GM23338 (cell line): ENCODE results near the gene DAPK2. TPM values are rescaled to one million over a fixed set of nuclear protein-coding genes. Genes with fewer than 3 reads are reported as not detected.

ENCODE experiments used
- ATAC-seq: fragments of 200-7000 bp; cut with Tn5 transposase; 3 replicates; pipeline ENCODE4 v1.9.1; 2020
- DNase-seq: peaks from one replicate; pipeline ENCODE4 v3.0.0-alpha.2; 2015; ENCODE audit warnings: low spot score
- H2AFZ ChIP-seq: fragments of 200-600 bp; sonication (generic); 2 replicates; pipeline ENCODE4 v1.8.0; 2016; ENCODE audit warnings: antibody characterized with exemption, mild to moderate bottlenecking, moderate library complexity
- H3F3A ChIP-seq: fragments of 200-600 bp; sonication (generic); replicated peaks from 2 replicates; pipeline ENCODE4 v1.8.0; 2017; ENCODE audit warnings: antibody characterized with exemption, mixed run types, low read depth
- H3K27ac ChIP-seq: fragments of 200-600 bp; sonication (generic); 2 replicates; pipeline ENCODE4 v1.6.1; 2016; ENCODE audit warnings: low read depth
- H3K27me3 ChIP-seq: fragments of 200-600 bp; sonication (generic); 2 replicates; pipeline ENCODE4 v1.8.0; 2016; ENCODE audit warnings: mild to moderate bottlenecking, mixed run types, moderate library complexity; ENCODE audit not compliant: insufficient read depth
- H3K36me3 ChIP-seq: fragments of 200-600 bp; sonication (generic); 2 replicates; pipeline ENCODE4 v1.8.0; 2016; ENCODE audit warnings: mild to moderate bottlenecking; ENCODE audit not compliant: insufficient read depth
- H3K4me1 ChIP-seq: fragments of 200-600 bp; sonication (generic); 2 replicates; pipeline ENCODE4 v1.8.0; 2016; ENCODE audit warnings: mild to moderate bottlenecking, moderate library complexity; ENCODE audit not compliant: insufficient read depth
- H3K4me2 ChIP-seq: fragments of 200-600 bp; sonication (generic); 2 replicates; pipeline ENCODE4 v1.7.1; 2017; ENCODE audit warnings: mixed run types
- H3K4me3 ChIP-seq: fragments of 200-600 bp; sonication (generic); 2 replicates; pipeline ENCODE4 v1.6.1; 2016; ENCODE audit warnings: mixed run types
- H3K79me2 ChIP-seq: fragments of 200-600 bp; sonication (generic); replicated peaks from 2 replicates; pipeline ENCODE4 v1.8.0; 2017; ENCODE audit warnings: mild to moderate bottlenecking; ENCODE audit not compliant: insufficient read depth
- H3K9me2 ChIP-seq: fragments of 200-600 bp; sonication (generic); 2 replicates; pipeline ENCODE4 v1.8.0; 2017; ENCODE audit not compliant: insufficient read depth
- H4K20me1 ChIP-seq: fragments of 200-600 bp; sonication (generic); replicated peaks from 2 replicates; pipeline ENCODE4 v1.8.0; 2017; ENCODE audit warnings: mild to moderate bottlenecking; ENCODE audit not compliant: insufficient read depth
- H3K27ac Mint-ChIP-seq: 2 replicates; pipeline ENCODE4 v1.8.0; 2020; ENCODE audit warnings: inconsistent platforms, mild to moderate bottlenecking, moderate library complexity, mixed read lengths
- H3K27me3 Mint-ChIP-seq: 3 replicates; pipeline ENCODE4 v1.8.0; 2022; ENCODE audit warnings: low read depth, mild to moderate bottlenecking, moderate library complexity, mixed read lengths, inconsistent platforms; ENCODE audit not compliant: insufficient read depth, poor library complexity
- H3K36me3 Mint-ChIP-seq: 3 replicates; pipeline ENCODE4 v1.8.0; 2021; ENCODE audit warnings: low read depth, mild to moderate bottlenecking, inconsistent platforms, moderate library complexity, mixed read lengths
- H3K4me1 Mint-ChIP-seq: 3 replicates; pipeline ENCODE4 v1.8.0; 2020; ENCODE audit warnings: mild to moderate bottlenecking, inconsistent platforms, mixed read lengths
- H3K4me3 Mint-ChIP-seq: 3 replicates; pipeline ENCODE4 v1.8.0; 2021; ENCODE audit warnings: moderate library complexity, mild to moderate bottlenecking, inconsistent platforms, mixed read lengths
- H3K9me3 Mint-ChIP-seq: 3 replicates; pipeline ENCODE4 v1.8.0; 2020; ENCODE audit warnings: moderate library complexity, mild to moderate bottlenecking, inconsistent platforms, mixed read lengths
- CREB1 ChIP-seq: fragments of 250-450 bp; sonication (Bioruptor Pico); IDR thresholded peaks from 2 replicates; pipeline ENCODE4 v1.5.0; 2020; ENCODE audit warnings: low read depth, mild to moderate bottlenecking, moderate library complexity
- CTCF ChIP-seq, 2 experiments: fragments of 200-600 bp in 1 of 2; sonication (generic) in 1 of 2; conservative IDR thresholded peaks; 2 replicates each; pipeline versions ENCODE4 v1.5.1 to v1.6.1; 2016 to 2017; ENCODE audit warnings: antibody characterized with exemption in 2 of 2, low read depth in 2 of 2, mild to moderate bottlenecking in 2 of 2, moderate library complexity in 1 of 2
- EZH2 ChIP-seq: fragments of 200-600 bp; sonication (generic); IDR thresholded peaks from one replicate; pipeline ENCODE4 v1.8.0; 2017; ENCODE audit warnings: antibody characterized with exemption, mild to moderate bottlenecking, low read depth; ENCODE audit not compliant: unreplicated experiment
- EZH2phosphoT487 ChIP-seq: fragments of 200-600 bp; sonication (generic); IDR thresholded peaks from one replicate; pipeline ENCODE4 v1.8.1; 2018; ENCODE audit warnings: antibody characterized with exemption; ENCODE audit not compliant: unreplicated experiment
- JUNB ChIP-seq: IDR thresholded peaks from one replicate; pipeline ENCODE4 v1.6.1; 2016; ENCODE audit warnings: antibody characterized with exemption; ENCODE audit not compliant: unreplicated experiment
- NANOG ChIP-seq: IDR thresholded peaks from 2 replicates; pipeline ENCODE4 v1.6.1; 2016; ENCODE audit warnings: antibody characterized with exemption, borderline replicate concordance
- POLR2AphosphoS5 ChIP-seq: IDR thresholded peaks from 2 replicates; pipeline ENCODE4 v1.6.1; 2016; ENCODE audit warnings: antibody characterized with exemption, low read depth
- REST ChIP-seq: IDR thresholded peaks from one replicate; pipeline ENCODE4 v1.6.1; 2018; ENCODE audit warnings: antibody characterized with exemption; ENCODE audit not compliant: unreplicated experiment
- STAT1 ChIP-seq: IDR thresholded peaks from one replicate; pipeline ENCODE4 v1.6.1; 2016; ENCODE audit warnings: antibody characterized with exemption; ENCODE audit not compliant: unreplicated experiment
- ZNF114 ChIP-seq: fragments of 250-450 bp; sonication (Bioruptor Pico); IDR thresholded peaks from 2 replicates; pipeline ENCODE4 v1.5.0; 2020; ENCODE audit warnings: mild to moderate bottlenecking, moderate library complexity
- ZNF331 ChIP-seq: fragments of 250-450 bp; sonication (Bioruptor Pico); IDR thresholded peaks from 2 replicates; pipeline ENCODE4 v1.5.0; 2020; ENCODE audit warnings: low read depth, mild to moderate bottlenecking, moderate library complexity
- polyA plus RNA-seq: library from polyadenylated mRNA; unstranded; fragments of >200 nt; fragmentation: Nextera tagmentation; extraction: Ambion mirVana; gene quantifications from 2 replicates; pipeline ENCODE4 v1.2.1, GENCODE V29; 2016
- total RNA-seq: library from RNA; depleted of rRNA; stranded (reverse); fragments of >200 nt; shearing (Covaris generic); gene quantifications from 2 replicates; pipeline ENCODE4 v1.2.3, GENCODE V29; 2014
- TF ChIP-seq, protein P1 (sequence below): fragments of 250-450 bp; sonication (Bioruptor Pico); IDR thresholded peaks from 2 replicates; pipeline ENCODE4 v1.5.0; 2020; ENCODE audit warnings: mild to moderate bottlenecking, moderate library complexity
- TF ChIP-seq, protein P2 (sequence below): IDR thresholded peaks from 2 replicates; pipeline ENCODE4 v1.6.1; 2016; ENCODE audit warnings: antibody characterized with exemption

DAPK2 gene
- total and polyA plus RNA-seq, 2 experiments from 2014 or later: 1.6 to 3.1 TPM

DNA sequence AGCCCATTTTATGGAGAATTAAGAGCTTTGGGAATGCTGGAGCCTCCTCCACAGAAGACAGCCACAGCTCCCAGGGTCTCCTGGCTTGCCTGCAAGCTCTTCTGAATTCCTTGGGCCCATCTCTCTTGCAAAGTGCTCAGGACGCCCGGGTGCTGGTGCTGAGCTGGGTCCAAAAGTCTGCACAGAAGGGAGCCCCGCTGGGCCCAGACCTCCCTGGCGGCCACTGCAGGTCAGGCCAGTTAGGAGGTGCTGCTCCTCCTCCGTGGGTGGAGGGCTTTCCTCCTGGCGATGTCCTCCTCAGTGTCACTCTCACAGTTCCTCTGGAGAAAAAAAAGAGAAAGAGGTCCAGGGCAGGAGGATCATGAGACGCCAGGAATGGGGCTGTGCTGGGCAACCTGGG lies 138.0 kb downstream of the DAPK2 start:
- no peaks in the 10 kb centered on the region for H3K9me3 Mint-ChIP-seq
- Histone ChIP-seq H3K4me3 (no peak overlapping the region), H3K4me1 (no peaks in the 10 kb centered on the region), H3K27me3 (no peaks in the 10 kb centered on the region), H2AFZ (no peak overlapping the region), H3F3A (no peaks in the 10 kb centered on the region), H3K27ac (no peak overlapping the region), H3K36me3 (no peaks in the 10 kb centered on the region), H3K4me2 (no peak overlapping the region), H3K9me2 (peaks cover 3% of the 10 kb centered on the region; the same call in 1 of the 2 replicates), H3K79me2 (no peaks in the 10 kb centered on the region), H4K20me1 (no peaks in the 10 kb centered on the region)
- no peak overlapping the region for H3K27ac Mint-ChIP-seq
- TF ChIP-seq CREB1 (CRISPR knock-in tag) (no peak), ZNF114 (CRISPR knock-in tag) (no peak), REST (no peak), NANOG (no peak), POLR2AphosphoS5 (no peak), JUNB (no peak), EZH2 (no peak), CTCF (conservative IDR thresholded peaks at IDR 0.05; ENCODE audit: low read depth in 2 of 2) (no peak), ZNF331 (CRISPR knock-in tag) (no peak), EZH2phosphoT487 (no peak), STAT1 (no peak)
- TF ChIP-seq, protein P1, sequence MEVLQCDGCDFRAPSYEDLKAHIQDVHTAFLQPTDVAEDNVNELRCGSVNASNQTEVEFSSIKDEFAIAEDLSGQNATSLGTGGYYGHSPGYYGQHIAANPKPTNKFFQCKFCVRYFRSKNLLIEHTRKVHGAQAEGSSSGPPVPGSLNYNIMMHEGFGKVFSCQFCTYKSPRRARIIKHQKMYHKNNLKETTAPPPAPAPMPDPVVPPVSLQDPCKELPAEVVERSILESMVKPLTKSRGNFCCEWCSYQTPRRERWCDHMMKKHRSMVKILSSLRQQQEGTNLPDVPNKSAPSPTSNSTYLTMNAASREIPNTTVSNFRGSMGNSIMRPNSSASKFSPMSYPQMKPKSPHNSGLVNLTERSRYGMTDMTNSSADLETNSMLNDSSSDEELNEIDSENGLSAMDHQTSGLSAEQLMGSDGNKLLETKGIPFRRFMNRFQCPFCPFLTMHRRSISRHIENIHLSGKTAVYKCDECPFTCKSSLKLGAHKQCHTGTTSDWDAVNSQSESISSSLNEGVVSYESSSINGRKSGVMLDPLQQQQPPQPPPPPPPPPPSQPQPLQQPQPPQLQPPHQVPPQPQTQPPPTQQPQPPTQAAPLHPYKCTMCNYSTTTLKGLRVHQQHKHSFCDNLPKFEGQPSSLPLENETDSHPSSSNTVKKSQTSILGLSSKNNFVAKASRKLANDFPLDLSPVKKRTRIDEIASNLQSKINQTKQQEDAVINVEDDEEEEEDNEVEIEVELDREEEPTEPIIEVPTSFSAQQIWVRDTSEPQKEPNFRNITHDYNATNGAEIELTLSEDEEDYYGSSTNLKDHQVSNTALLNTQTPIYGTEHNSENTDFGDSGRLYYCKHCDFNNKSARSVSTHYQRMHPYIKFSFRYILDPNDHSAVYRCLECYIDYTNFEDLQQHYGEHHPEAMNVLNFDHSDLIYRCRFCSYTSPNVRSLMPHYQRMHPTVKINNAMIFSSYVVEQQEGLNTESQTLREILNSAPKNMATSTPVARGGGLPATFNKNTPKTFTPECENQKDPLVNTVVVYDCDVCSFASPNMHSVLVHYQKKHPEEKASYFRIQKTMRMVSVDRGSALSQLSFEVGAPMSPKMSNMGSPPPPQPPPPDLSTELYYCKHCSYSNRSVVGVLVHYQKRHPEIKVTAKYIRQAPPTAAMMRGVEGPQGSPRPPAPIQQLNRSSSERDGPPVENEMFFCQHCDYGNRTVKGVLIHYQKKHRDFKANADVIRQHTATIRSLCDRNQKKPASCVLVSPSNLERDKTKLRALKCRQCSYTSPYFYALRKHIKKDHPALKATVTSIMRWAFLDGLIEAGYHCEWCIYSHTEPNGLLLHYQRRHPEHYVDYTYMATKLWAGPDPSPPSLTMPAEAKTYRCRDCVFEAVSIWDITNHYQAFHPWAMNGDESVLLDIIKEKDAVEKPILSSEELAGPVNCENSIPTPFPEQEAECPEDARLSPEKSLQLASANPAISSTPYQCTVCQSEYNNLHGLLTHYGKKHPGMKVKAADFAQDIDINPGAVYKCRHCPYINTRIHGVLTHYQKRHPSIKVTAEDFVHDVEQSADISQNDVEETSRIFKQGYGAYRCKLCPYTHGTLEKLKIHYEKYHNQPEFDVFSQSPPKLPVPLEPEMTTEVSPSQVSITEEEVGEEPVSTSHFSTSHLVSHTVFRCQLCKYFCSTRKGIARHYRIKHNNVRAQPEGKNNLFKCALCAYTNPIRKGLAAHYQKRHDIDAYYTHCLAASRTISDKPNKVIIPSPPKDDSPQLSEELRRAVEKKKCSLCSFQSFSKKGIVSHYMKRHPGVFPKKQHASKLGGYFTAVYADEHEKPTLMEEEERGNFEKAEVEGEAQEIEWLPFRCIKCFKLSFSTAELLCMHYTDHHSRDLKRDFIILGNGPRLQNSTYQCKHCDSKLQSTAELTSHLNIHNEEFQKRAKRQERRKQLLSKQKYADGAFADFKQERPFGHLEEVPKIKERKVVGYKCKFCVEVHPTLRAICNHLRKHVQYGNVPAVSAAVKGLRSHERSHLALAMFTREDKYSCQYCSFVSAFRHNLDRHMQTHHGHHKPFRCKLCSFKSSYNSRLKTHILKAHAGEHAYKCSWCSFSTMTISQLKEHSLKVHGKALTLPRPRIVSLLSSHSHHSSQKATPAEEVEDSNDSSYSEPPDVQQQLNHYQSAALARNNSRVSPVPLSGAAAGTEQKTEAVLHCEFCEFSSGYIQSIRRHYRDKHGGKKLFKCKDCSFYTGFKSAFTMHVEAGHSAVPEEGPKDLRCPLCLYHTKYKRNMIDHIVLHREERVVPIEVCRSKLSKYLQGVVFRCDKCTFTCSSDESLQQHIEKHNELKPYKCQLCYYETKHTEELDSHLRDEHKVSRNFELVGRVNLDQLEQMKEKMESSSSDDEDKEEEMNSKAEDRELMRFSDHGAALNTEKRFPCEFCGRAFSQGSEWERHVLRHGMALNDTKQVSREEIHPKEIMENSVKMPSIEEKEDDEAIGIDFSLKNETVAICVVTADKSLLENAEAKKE (CRISPR knock-in tag): no peak
- TF ChIP-seq, protein P2, sequence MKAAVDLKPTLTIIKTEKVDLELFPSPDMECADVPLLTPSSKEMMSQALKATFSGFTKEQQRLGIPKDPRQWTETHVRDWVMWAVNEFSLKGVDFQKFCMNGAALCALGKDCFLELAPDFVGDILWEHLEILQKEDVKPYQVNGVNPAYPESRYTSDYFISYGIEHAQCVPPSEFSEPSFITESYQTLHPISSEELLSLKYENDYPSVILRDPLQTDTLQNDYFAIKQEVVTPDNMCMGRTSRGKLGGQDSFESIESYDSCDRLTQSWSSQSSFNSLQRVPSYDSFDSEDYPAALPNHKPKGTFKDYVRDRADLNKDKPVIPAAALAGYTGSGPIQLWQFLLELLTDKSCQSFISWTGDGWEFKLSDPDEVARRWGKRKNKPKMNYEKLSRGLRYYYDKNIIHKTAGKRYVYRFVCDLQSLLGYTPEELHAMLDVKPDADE: no peak
- H3K36me3 Mint-ChIP-seq: no peaks in the 10 kb centered on the region
- DNase-seq: no peak
- no peak overlapping the region for H3K4me3 Mint-ChIP-seq
- peaks cover 20% of the 10 kb centered on the region for H3K4me1 Mint-ChIP-seq
- no peak for ATAC-seq
- H3K27me3 Mint-ChIP-seq: peaks cover 5% of the 10 kb centered on the region
